Measurements from ENCODE around the gene ITSN1. TPM values are rescaled to one million over a fixed set of nuclear protein-coding genes. Genes with fewer than 3 reads are reported as not detected.

The ITSN1 gene
- total RNA-seq, 1 donor from 2014 or later = 77.5 TPM

GRCh38 chr21:33817663-33818451, 175.6 kb downstream of the ITSN1 start:
- no peak for DNase-seq (ENCODE audit: low spot score in 2 of 2, unreplicated experiment in 2 of 2)
- Mint-ChIP-seq H3K9me3 (no peaks in the 10 kb centered on the region), H3K4me1 (peaks cover 17% of the 10 kb centered on the region), H3K27ac (no peak overlapping the region), H3K36me3 (peaks cover 43% of the 10 kb centered on the region), H3K4me3 (no peak overlapping the region), H3K27me3 (ENCODE audit: low read depth) (no peaks in the 10 kb centered on the region)
- TF ChIP-seq CTCF (IDR thresholded peaks at IDR 0.05; ENCODE audit: unreplicated experiment) = no peak

- Mint-ChIP-seq H3K9me3 (no peaks in the 10 kb centered on the region), H3K4me3 (no peak overlapping the region), H3K27me3 (ENCODE audit: low read depth) (no peaks in the 10 kb centered on the region), H3K27ac (peak overlapping the region; percentile 69), H3K4me1 (peaks cover 19% of the 10 kb centered on the region), H3K36me3 (peaks cover 39% of the 10 kb centered on the region)
- DNase-seq (ENCODE audit: low spot score in 2 of 2, unreplicated experiment in 2 of 2) = no peak
- TF ChIP-seq CTCF (IDR thresholded peaks at IDR 0.05; ENCODE audit: unreplicated experiment) = no peak
Observed at GRCh38 chr21:33820230-33820770, 178.0 kb downstream of the ITSN1 start.

GRCh38 chr21:33820798-33821197, 178.5 kb downstream of the ITSN1 start:
- Mint-ChIP-seq H3K4me3 (no peak overlapping the region), H3K9me3 (no peaks in the 10 kb centered on the region), H3K27ac (no peak overlapping the region), H3K27me3 (ENCODE audit: low read depth) (no peaks in the 10 kb centered on the region), H3K36me3 (peaks cover 36% of the 10 kb centered on the region), H3K4me1 (peaks cover 19% of the 10 kb centered on the region)
- DNase-seq (ENCODE audit: low spot score in 2 of 2, unreplicated experiment in 2 of 2) = no peak
- TF ChIP-seq CTCF (IDR thresholded peaks at IDR 0.05; ENCODE audit: unreplicated experiment) = no peak

- H3K4me3 Mint-ChIP-seq = no peak overlapping the region
- H3K9me3 Mint-ChIP-seq = no peaks in the 10 kb centered on the region
- no peak for DNase-seq (ENCODE audit: low spot score in 2 of 2, unreplicated experiment in 2 of 2)
- no peak for TF ChIP-seq CTCF (IDR thresholded peaks at IDR 0.05; ENCODE audit: unreplicated experiment)
- peak overlapping the region; percentile 44 for H3K27ac Mint-ChIP-seq
- no peaks in the 10 kb centered on the region for H3K27me3 Mint-ChIP-seq (ENCODE audit: low read depth)
- H3K4me1 Mint-ChIP-seq = peaks cover 19% of the 10 kb centered on the region
- peaks cover 31% of the 10 kb centered on the region for H3K36me3 Mint-ChIP-seq
Observed at GRCh38 chr21:33821503-33822322, 179.4 kb downstream of the ITSN1 start.

GRCh38 chr21:33824156-33824941, 182.0 kb downstream of the ITSN1 start:
- H3K9me3 Mint-ChIP-seq = no peaks in the 10 kb centered on the region
- TF ChIP-seq CTCF (IDR thresholded peaks at IDR 0.05; ENCODE audit: unreplicated experiment) = no peak
- H3K27ac Mint-ChIP-seq = no peak overlapping the region
- no peaks in the 10 kb centered on the region for H3K27me3 Mint-ChIP-seq (ENCODE audit: low read depth)
- no peak for DNase-seq (ENCODE audit: low spot score in 2 of 2, unreplicated experiment in 2 of 2)
- peaks cover 33% of the 10 kb centered on the region for H3K36me3 Mint-ChIP-seq
- H3K4me1 Mint-ChIP-seq = peaks cover 19% of the 10 kb centered on the region
- no peak overlapping the region for H3K4me3 Mint-ChIP-seq
